SK-N-SH (cell line): Measurements from ENCODE around the gene EML1.

Source experiments
- EP300 ChIP-seq, 2 experiments: IDR thresholded peaks; 2 replicates each; pipeline versions ENCODE4 v1.4.0 to v1.6.1; 2012; ENCODE audit warnings: borderline replicate concordance in 1 of 2, low read depth in 1 of 2, low read length in 1 of 2
- GABPA ChIP-seq: IDR thresholded peaks from 2 replicates; pipeline ENCODE4 v1.4.0; 2012; ENCODE audit warnings: low read depth, mild to moderate bottlenecking
- JUND ChIP-seq: IDR thresholded peaks from 2 replicates; pipeline ENCODE4 v1.4.0; 2012
- NRF1 ChIP-seq: IDR thresholded peaks from 2 replicates; pipeline ENCODE4 v1.6.1; 2012; ENCODE audit warnings: low read depth, mild to moderate bottlenecking, low read length
- POLR2AphosphoS5 ChIP-seq: IDR thresholded peaks from 2 replicates; pipeline ENCODE4 v1.6.1; 2012; ENCODE audit warnings: low read depth, low read length
- RAD21 ChIP-seq: IDR thresholded peaks from 2 replicates; pipeline ENCODE4 v1.6.1; 2012; ENCODE audit warnings: mild to moderate bottlenecking, low read length
- RXRA ChIP-seq: IDR thresholded peaks from 2 replicates; pipeline ENCODE4 v1.4.0; 2012; ENCODE audit warnings: low read depth, mild to moderate bottlenecking, borderline replicate concordance
- SMC3 ChIP-seq: IDR thresholded peaks from 2 replicates; pipeline ENCODE4 v1.6.1; 2012; ENCODE audit warnings: low read depth, low read length, improper control_type of control experiment
- TAF1 ChIP-seq: IDR thresholded peaks from 2 replicates; pipeline ENCODE4 v1.6.1; 2012; ENCODE audit warnings: low read depth, mild to moderate bottlenecking, low read length, moderate library complexity, borderline replicate concordance
- TCF12 ChIP-seq: IDR thresholded peaks from 2 replicates; pipeline ENCODE4 v1.4.0; 2012
- YY1 ChIP-seq: IDR thresholded peaks from 2 replicates; pipeline ENCODE4 v1.4.0; 2012; ENCODE audit warnings: low read depth, mild to moderate bottlenecking
- TF ChIP-seq, protein P1 (sequence below): fragments of 200-600 bp; sonication (generic); IDR thresholded peaks from 2 replicates; pipeline ENCODE4 v1.6.1; 2017; ENCODE audit warnings: antibody characterized with exemption, mild to moderate bottlenecking, moderate library complexity
- TF ChIP-seq, protein P2 (sequence below): fragments of 150-350 bp; IDR thresholded peaks from 2 replicates; pipeline ENCODE4 v1.6.1; 2017; ENCODE audit warnings: antibody characterized with exemption, low read length, low read depth, borderline replicate concordance

DNA sequence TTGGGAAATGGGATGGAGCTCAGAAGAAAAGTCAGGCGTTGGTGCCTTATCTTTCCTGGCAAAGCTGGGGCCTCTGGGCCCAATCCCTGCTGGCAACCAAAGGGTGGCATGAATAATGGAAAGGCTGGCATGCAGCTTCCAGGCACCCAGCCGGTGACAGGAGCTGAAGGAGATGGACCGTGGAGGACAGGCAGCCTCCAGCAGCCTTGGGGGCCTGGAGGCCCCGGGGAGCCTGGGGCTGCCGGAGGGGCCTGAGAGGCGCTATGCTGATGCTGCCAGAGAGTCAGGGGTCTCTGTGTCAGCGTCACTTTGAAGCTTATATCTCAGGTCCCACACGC, 38.2 kb upstream of the EML1 start:
- TF ChIP-seq, protein P1, sequence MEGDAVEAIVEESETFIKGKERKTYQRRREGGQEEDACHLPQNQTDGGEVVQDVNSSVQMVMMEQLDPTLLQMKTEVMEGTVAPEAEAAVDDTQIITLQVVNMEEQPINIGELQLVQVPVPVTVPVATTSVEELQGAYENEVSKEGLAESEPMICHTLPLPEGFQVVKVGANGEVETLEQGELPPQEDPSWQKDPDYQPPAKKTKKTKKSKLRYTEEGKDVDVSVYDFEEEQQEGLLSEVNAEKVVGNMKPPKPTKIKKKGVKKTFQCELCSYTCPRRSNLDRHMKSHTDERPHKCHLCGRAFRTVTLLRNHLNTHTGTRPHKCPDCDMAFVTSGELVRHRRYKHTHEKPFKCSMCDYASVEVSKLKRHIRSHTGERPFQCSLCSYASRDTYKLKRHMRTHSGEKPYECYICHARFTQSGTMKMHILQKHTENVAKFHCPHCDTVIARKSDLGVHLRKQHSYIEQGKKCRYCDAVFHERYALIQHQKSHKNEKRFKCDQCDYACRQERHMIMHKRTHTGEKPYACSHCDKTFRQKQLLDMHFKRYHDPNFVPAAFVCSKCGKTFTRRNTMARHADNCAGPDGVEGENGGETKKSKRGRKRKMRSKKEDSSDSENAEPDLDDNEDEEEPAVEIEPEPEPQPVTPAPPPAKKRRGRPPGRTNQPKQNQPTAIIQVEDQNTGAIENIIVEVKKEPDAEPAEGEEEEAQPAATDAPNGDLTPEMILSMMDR: no peak
- TF ChIP-seq EP300 (IDR thresholded peaks at IDR 0.05; ENCODE audit: borderline replicate concordance in 1 of 2, low read depth in 1 of 2, low read length in 1 of 2) (no peak), POLR2AphosphoS5 (no peak), NRF1 (no peak), RXRA (no peak), JUND (no peak), RAD21 (no peak), TCF12 (no peak), TAF1 (no peak), YY1 (no peak), GABPA (no peak), SMC3 (no peak)
- TF ChIP-seq, protein P2, sequence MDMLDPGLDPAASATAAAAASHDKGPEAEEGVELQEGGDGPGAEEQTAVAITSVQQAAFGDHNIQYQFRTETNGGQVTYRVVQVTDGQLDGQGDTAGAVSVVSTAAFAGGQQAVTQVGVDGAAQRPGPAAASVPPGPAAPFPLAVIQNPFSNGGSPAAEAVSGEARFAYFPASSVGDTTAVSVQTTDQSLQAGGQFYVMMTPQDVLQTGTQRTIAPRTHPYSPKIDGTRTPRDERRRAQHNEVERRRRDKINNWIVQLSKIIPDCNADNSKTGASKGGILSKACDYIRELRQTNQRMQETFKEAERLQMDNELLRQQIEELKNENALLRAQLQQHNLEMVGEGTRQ: no peak
